HFF-Myc (cell line): Measurements from ENCODE around the gene HAUS3.
A peak's percentile ranks its signal among the peaks of the same experiment; 100 is the strongest.

Source experiments
- DNase-seq: peaks from one replicate; pipeline ENCODE4 v3.0.0-alpha.2; 2011; ENCODE audit warnings: low read depth; ENCODE audit errors: extremely low read depth
- H3K4me3 ChIP-seq: replicated peaks from 2 replicates; pipeline ENCODE4 v1.5.1; 2011; ENCODE audit warnings: low read depth, mild to moderate bottlenecking, control low read depth, low read length
- TF ChIP-seq, protein P1 (sequence below): IDR thresholded peaks from 2 replicates; pipeline ENCODE4 v1.5.1; 2012; ENCODE audit warnings: mild to moderate bottlenecking, low read depth, low read length, control low read depth; ENCODE audit errors: missing control alignments

Gene HAUS3

DNA sequence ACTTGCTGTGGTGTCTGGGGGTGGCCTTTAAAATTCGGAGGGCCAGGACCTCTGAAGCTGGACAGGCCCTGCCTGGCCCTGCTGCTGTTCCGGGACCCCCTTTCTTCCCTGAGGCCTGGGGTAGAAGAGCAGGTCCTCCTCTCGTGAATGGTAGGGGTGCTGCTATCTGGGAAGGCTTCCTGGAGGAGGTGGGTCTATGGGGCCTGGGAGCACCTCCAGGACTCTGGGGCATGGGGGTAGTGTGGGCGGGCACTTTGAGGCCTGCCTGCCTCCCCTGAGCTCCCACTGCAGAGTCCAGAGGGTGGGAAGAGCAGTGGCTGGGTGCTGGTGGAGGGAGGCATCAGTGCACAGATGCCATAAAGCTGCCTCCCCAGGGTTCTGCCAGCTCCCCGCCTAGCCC lies 24.9 kb upstream of the HAUS3 start:
- no peak for DNase-seq
- no peak overlapping the region for H3K4me3 ChIP-seq
- TF ChIP-seq, protein P1, sequence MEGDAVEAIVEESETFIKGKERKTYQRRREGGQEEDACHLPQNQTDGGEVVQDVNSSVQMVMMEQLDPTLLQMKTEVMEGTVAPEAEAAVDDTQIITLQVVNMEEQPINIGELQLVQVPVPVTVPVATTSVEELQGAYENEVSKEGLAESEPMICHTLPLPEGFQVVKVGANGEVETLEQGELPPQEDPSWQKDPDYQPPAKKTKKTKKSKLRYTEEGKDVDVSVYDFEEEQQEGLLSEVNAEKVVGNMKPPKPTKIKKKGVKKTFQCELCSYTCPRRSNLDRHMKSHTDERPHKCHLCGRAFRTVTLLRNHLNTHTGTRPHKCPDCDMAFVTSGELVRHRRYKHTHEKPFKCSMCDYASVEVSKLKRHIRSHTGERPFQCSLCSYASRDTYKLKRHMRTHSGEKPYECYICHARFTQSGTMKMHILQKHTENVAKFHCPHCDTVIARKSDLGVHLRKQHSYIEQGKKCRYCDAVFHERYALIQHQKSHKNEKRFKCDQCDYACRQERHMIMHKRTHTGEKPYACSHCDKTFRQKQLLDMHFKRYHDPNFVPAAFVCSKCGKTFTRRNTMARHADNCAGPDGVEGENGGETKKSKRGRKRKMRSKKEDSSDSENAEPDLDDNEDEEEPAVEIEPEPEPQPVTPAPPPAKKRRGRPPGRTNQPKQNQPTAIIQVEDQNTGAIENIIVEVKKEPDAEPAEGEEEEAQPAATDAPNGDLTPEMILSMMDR = no peak

DNA sequence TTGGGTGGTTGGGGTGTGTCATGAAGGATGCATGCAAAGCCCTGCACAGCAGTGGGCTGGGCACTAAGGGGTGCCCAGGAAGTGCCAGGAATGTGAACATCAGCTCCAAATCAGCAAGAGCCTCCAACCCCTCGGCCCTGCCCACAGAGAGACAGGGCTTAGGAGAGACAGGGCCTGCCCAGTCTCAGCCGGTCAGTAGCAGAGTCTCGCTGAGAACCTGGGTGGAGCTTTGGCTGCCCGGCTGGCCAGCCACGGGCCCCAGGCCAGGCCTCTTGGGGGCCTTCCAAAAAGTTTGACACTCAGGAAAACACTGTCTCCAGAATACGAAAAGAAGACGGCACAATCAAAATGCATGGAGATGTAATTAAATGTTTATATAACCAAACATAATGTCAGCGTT lies 24.3 kb upstream of the HAUS3 start:
- no peak overlapping the region for H3K4me3 ChIP-seq
- TF ChIP-seq, protein P1 = no peak
- DNase-seq = no peak

DNA sequence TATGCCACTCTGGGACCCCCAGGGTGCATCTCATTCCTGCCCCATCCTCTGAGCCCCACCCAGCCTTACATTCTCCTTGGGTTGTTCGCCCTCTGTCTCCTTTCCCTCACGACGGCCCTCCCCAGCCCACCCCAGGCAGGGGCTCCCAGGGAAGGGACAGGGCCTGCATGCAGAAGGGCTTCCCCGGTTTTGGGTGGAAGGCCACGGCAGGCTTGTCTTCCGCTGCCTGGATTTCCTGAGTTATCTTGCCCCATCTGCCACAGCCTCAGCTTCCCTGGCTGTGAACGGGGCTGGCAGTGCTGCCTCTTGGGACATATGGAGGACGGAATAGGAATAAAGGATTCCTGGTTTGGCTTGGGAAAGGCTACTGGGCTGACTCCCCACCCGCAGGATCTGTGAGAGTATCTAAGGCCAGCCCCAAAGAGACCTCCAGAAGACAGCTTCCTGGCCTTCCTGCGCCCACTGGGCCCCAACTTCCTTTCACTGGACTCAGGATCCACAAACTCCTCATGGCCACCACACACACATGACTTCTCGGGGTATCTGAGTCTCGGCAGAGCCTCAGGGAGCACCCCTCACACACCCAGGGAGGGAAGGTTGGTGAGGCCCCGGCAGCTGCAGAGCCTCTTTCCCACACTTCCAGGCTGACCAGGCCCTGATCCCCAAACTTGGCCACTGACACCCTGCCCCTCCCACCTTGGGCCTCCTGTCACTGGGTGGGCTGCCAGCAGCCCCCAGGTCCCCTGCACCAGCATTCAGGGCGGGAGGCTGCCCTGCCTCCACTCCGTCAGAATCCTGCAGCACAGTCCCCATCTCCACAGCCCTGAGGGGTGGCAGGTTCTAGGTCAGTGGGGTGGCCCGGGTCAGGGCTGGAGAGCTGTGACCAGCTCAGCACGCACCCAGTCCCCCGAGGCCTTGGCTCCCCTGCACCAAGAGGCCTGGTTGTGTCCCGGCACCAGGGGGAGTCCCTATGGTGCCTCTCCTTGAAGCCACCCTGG lies 23.5 kb upstream of the HAUS3 start:
- H3K4me3 ChIP-seq = no peak overlapping the region
- TF ChIP-seq, protein P1 = no peak
- DNase-seq = no peak

DNA sequence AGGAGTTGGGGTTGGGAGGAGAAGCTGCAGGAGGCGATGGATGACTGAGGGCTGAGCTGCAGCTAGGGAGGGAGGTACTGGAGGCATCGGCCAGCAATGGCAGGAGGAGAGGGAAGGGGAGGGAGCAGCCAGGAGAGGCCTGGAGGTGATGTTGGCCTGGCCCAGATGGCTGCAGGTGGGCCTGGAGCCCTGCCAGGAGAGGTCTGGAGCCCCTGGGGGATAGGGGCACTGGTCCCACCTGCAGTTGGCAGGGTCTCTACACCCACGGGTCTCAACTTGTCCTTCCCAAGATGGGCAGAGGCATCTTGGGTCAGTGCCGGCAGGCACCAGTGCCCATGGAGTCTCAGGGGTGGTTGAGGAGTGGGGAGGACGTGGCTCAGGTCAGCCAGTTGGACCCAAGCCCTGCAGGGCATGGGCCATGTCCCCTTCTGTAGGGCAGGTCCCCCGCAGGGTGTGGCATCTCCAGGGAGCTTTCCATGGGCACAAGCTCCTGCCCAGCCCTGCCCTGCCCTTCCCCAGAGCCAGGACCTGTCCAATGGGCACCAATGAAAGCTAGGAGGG lies 22.6 kb upstream of the HAUS3 start:
- DNase-seq = no peak

DNA sequence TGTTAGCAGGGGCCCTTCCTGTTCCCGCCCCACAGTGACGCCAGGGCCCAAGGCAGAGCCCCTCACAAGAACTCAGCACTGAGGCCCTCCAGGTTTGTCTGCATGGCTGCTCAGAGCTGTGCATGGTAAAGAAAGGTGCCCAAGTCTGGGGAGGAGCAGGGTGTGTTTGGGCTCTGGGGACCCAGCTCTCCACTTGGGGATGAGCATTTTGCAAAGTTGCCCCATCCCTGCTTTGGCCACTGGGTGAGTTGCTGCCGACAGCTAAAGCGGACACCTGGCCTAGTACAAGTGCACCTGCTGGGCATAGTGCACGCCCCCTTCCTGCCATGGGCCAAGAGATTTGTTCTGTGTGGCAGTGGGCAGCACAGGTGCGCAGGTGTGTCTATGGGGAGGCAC lies 22.0 kb upstream of the HAUS3 start:
- H3K4me3 ChIP-seq = no peak overlapping the region
- DNase-seq = no peak
- TF ChIP-seq, protein P1 = no peak

More for the DNA sequence above, 22.6 kb upstream of the HAUS3 start:
- no peak overlapping the region for H3K4me3 ChIP-seq
- TF ChIP-seq, protein P1 = no peak

DNA sequence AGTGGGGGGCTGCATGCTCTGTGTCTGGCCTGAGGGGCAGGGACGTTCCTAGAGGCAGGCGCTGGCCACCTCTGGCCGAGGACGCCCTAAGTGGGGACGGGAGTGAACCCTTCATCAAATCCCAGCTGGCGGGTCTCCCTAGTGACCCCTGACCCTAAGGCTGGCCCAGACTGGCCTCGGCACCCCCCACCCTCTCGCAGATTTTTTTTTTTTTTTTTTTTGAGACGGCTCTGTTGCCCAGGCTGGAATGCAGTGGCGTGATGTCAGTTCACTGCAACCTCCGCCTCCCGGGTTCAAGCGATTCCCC lies 21.0 kb upstream of the HAUS3 start:
- no peak for DNase-seq
- TF ChIP-seq, protein P1 = no peak
- peak overlapping the region; percentile 59 for H3K4me3 ChIP-seq
